ENCODE data around the gene ADAMTSL1. TPM values are rescaled to one million over a fixed set of nuclear protein-coding genes. Genes with fewer than 3 reads are reported as not detected.

ADAMTSL1 gene
- total and polyA plus RNA-seq, 2 of the 8 experiments (the other 6 are each of a cell fraction or from before 2014, with no cell fraction given) = 0.84 to 1.1 TPM

DNA sequence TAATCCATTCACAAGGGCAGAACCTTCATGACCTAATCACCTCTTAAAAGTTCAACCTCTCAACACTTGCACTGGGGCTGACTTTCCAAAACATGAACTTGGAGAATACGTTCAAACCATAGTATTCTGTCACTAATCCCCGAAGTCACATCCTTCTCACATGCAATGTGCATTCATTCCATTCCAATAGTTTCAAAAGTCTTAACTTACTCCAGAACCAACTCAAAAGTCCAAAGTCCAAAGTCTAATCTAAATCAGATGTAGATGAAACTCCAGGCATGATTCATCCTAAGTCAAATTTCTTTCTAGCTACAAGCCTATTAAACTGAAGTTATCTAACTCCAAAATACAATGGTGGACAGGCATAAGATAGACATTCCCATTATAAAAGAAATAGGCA is 21.7 kb upstream of the ADAMTSL1 start (continued):
- TF ChIP-seq, protein P1, sequence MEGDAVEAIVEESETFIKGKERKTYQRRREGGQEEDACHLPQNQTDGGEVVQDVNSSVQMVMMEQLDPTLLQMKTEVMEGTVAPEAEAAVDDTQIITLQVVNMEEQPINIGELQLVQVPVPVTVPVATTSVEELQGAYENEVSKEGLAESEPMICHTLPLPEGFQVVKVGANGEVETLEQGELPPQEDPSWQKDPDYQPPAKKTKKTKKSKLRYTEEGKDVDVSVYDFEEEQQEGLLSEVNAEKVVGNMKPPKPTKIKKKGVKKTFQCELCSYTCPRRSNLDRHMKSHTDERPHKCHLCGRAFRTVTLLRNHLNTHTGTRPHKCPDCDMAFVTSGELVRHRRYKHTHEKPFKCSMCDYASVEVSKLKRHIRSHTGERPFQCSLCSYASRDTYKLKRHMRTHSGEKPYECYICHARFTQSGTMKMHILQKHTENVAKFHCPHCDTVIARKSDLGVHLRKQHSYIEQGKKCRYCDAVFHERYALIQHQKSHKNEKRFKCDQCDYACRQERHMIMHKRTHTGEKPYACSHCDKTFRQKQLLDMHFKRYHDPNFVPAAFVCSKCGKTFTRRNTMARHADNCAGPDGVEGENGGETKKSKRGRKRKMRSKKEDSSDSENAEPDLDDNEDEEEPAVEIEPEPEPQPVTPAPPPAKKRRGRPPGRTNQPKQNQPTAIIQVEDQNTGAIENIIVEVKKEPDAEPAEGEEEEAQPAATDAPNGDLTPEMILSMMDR (IDR thresholded peaks at IDR 0.05; ENCODE audit: control extremely low read depth in 1 of 3, insufficient read depth in 1 of 3, low read depth in 1 of 3, low read length in 3 of 3) = no peak
- TF ChIP-seq EP300 (IDR thresholded peaks at IDR 0.05; ENCODE audit: borderline replicate concordance in 1 of 2, low read depth in 2 of 2, low read length in 2 of 2) = no peak
- TF ChIP-seq BACH1 (IDR thresholded peaks at IDR 0.05; ENCODE audit: low read length) = no peak
- no peak for TF ChIP-seq NRF1 (IDR thresholded peaks at IDR 0.05; ENCODE audit: low read depth, low read length)
- TF ChIP-seq PHF8 (conservative IDR thresholded peaks at IDR 0.05; ENCODE audit: low read depth, low read length) = no peak
- TF ChIP-seq RNF2 (IDR thresholded peaks at IDR 0.05; ENCODE audit: borderline replicate concordance, low read depth, low read length, missing control alignments, poor library complexity, severe bottlenecking) = no peak
- TF ChIP-seq RAD21 (IDR thresholded peaks at IDR 0.05 in 1 of 2, conservative IDR thresholded peaks at IDR 0.05 in 1 of 2; ENCODE audit: low read depth in 2 of 2, low read length in 2 of 2) = no peak

All from H1 (cell line).